GM12878 (cell line): ENCODE results near the gene PSAP. TPM values are rescaled to one million over a fixed set of nuclear protein-coding genes. Genes with fewer than 3 reads are reported as not detected.

ENCODE experiments used
- ATAC-seq: fragments of 200-7000 bp; cut with Tn5 transposase; 3 replicates; pipeline ENCODE4 v1.9.1; 2020; ENCODE audit warnings: mild to moderate bottlenecking, moderate library complexity
- BruUV-seq: library from RNA; stranded (reverse); fragments of 400-500 nt; replicated peaks from 2 replicates; lab custom pipeline; 2021; lab: Mats Ljungman, UMichigan
- CTCF ChIA-PET: fragments of 300-600 bp; sonication (Branson Sonifier 250); formaldehyde crosslinking; extraction: SDS; loops from one replicate; lab custom pipeline; 2021; ENCODE audit warnings: inconsistent platforms; lab: Yijun Ruan, JAX
- POLR2A ChIA-PET: fragments of 350-600 bp; formaldehyde crosslinking; extraction: SDS; loops from one replicate; lab custom pipeline; 2021; ENCODE audit warnings: inconsistent platforms; lab: Charles Lee
- RAD21 ChIA-PET: fragments of 300-600 bp; sonication (Branson Sonifier 250); formaldehyde crosslinking; loops from one replicate; lab custom pipeline; 2023; ENCODE audit warnings: antibody characterized with exemption; ENCODE audit not compliant: unreplicated experiment; lab: Charles Lee
- SMC1A ChIA-PET: fragments of 300-600 bp; sonication (Branson Sonifier 250); formaldehyde crosslinking; loops from one replicate; lab custom pipeline; 2023; ENCODE audit not compliant: unreplicated experiment, uncharacterized antibody; lab: Charles Lee
- DNase-seq: peaks from one replicate; pipeline ENCODE4 v3.0.0-alpha.2; 2011; ENCODE audit warnings: low read depth, low spot score
- FAIRE-seq: peaks from 3 replicates; lab custom pipeline; 2011; peaks lifted over from hg19 to GRCh38; lab: Jason Lieb, UNC
- H2AFZ ChIP-seq: 2 replicates; pipeline ENCODE4 v1.6.0; 2011; ENCODE audit warnings: low read depth, low read length, control low read depth; ENCODE audit not compliant: control insufficient read depth
- H3K27ac ChIP-seq: 2 replicates; pipeline ENCODE4 v1.5.1; 2011; ENCODE audit warnings: control low read depth; ENCODE audit not compliant: control insufficient read depth, insufficient read depth
- H3K27me3 ChIP-seq, 2 experiments: replicated peaks in 1 of 2; 2 replicates each; pipeline versions ENCODE4 v1.6.0 to v1.6.1; 2011; ENCODE audit warnings: low read length in 1 of 2; ENCODE audit not compliant: control insufficient read depth in 2 of 2, insufficient read depth in 2 of 2
- H3K36me3 ChIP-seq, 2 experiments: 2 replicates each; pipeline ENCODE4 v1.5.1; 2011; ENCODE audit warnings: low read length in 1 of 2; ENCODE audit not compliant: control insufficient read depth in 2 of 2, insufficient read depth in 2 of 2
- H3K4me1 ChIP-seq: 2 replicates; pipeline ENCODE4 v1.6.1; 2011; ENCODE audit warnings: mild to moderate bottlenecking, low read length, moderate library complexity, mixed read lengths; ENCODE audit not compliant: control insufficient read depth, insufficient read depth
- H3K4me2 ChIP-seq: 2 replicates; pipeline ENCODE4 v1.6.0; 2011; ENCODE audit warnings: control low read depth; ENCODE audit not compliant: control insufficient read depth, insufficient read depth
- H3K4me3 ChIP-seq: fragments of 200-600 bp; sonication (generic); 2 replicates; pipeline ENCODE4 v1.5.1; 2016
- H3K79me2 ChIP-seq: 2 replicates; pipeline ENCODE4 v1.6.0; 2011; ENCODE audit warnings: low read length; ENCODE audit not compliant: control insufficient read depth, insufficient read depth
- H3K9ac ChIP-seq: 2 replicates; pipeline ENCODE4 v1.8.0; 2011; ENCODE audit warnings: low read length, control low read depth, mixed read lengths; ENCODE audit not compliant: control insufficient read depth, insufficient read depth
- H3K9me3 ChIP-seq: replicated peaks from 3 replicates; pipeline ENCODE4 v1.5.1; 2011; ENCODE audit warnings: mild to moderate bottlenecking, low read length; ENCODE audit not compliant: control insufficient read depth, insufficient read depth
- H4K20me1 ChIP-seq: 2 replicates; pipeline ENCODE4 v1.6.0; 2011; ENCODE audit not compliant: control insufficient read depth, insufficient read depth
- CBX5 ChIP-seq: sonication (generic); IDR thresholded peaks from 2 replicates; pipeline ENCODE4 v1.6.1; 2016; ENCODE audit warnings: low read depth, moderate library complexity, mild to moderate bottlenecking, inconsistent platforms
- JUNB ChIP-seq: IDR thresholded peaks from 2 replicates; pipeline ENCODE4 v1.6.1; 2016; ENCODE audit warnings: antibody characterized with exemption, mild to moderate bottlenecking
- JUND ChIP-seq: IDR thresholded peaks from 2 replicates; pipeline ENCODE4 v1.6.1; 2012; ENCODE audit warnings: low read depth, mild to moderate bottlenecking, low read length, improper control_type of control experiment, moderate library complexity
- MTA2 ChIP-seq: fragments of 450-650 bp; IDR thresholded peaks from 2 replicates; pipeline ENCODE4 v1.6.1; 2016; ENCODE audit warnings: low read depth, mild to moderate bottlenecking, moderate library complexity
- MTA3 ChIP-seq: IDR thresholded peaks from 2 replicates; pipeline ENCODE4 v1.6.1; 2012; ENCODE audit warnings: low read length, inconsistent platforms, borderline replicate concordance
- PAX8 ChIP-seq: fragments of 450-650 bp; IDR thresholded peaks from 2 replicates; pipeline ENCODE4 v1.6.1; 2017; ENCODE audit warnings: mild to moderate bottlenecking, moderate library complexity
- POLR2A ChIP-seq: IDR thresholded peaks from 2 replicates; pipeline ENCODE4 v1.6.1; 2011; ENCODE audit warnings: low read depth, mild to moderate bottlenecking, low read length
- ZBED1 ChIP-seq: IDR thresholded peaks from 2 replicates; pipeline ENCODE4 v1.6.1; 2016; ENCODE audit warnings: borderline replicate concordance
- WGBS: methylation state at CpG from one replicate; pipeline ENCODE4 v1.1.6; 2016; ENCODE audit warnings: low lambda C conversion rate; ENCODE audit not compliant: insufficient replicate concordance, insufficient coverage; ENCODE audit errors: missing lambda C conversion rate; 5-methylcytosine and 5-hydroxymethylcytosine counted together
- in situ Hi-C: fragments of 300-500 bp; cut with MboI; formaldehyde crosslinking; loops from 9 replicates; pipeline ENCODE4 v1.14.3; 2018; ENCODE audit warnings: mixed read lengths
- intact Hi-C: fragments of 100-400 bp; cut with micrococcal nuclease; formaldehyde crosslinking; loops from one replicate; pipeline ENCODE4 v1.14.2; 2022; ENCODE audit not compliant: unreplicated experiment
- polyA plus RNA-seq, 11 experiments: library from polyadenylated mRNA; depleted of rRNA in 4 of 11; unstranded in 6 of 11; stranded (reverse) in 5 of 11; fragments of >200 nt; fragmentation: Nextera tagmentation in 4 of 11; fragmentation: Illumina TruSeq in 1 of 11; extraction: Ambion mirVana in 4 of 11; extraction: Trizol in 1 of 11; gene quantifications; 1 replicate in 1 of 11; 2 replicates in 10 of 11; pipeline versions ENCODE4 v1.2.1 to v1.2.3, GENCODE V29; 2011 to 2016; ENCODE audit warnings: inconsistent platforms in 2 of 11, missing spikeins in 2 of 11, low read depth in 1 of 11
- total RNA-seq, 4 experiments: library from RNA; depleted of rRNA in 3 of 4; stranded (reverse); fragments of >200 nt in 3 of 4; fragmentation: Illumina TruSeq in 1 of 4; extraction: Trizol in 1 of 4; gene quantifications; 2 replicates each; pipeline versions ENCODE4 v1.2.1 to v1.2.3, GENCODE V29; 2013 to 2021
- TF ChIP-seq, protein P1 (sequence below), 3 experiments: IDR thresholded peaks in 2 of 3; conservative IDR thresholded peaks in 1 of 3; 2 replicates each; pipeline ENCODE4 v1.5.1; 2011; ENCODE audit warnings: low read depth in 3 of 3, low read length in 3 of 3, mild to moderate bottlenecking in 3 of 3, control low read depth in 2 of 3, moderate library complexity in 2 of 3, inconsistent platforms in 1 of 3, mixed read lengths in 1 of 3; ENCODE audit not compliant: control insufficient read depth in 2 of 3, insufficient read depth in 1 of 3; ENCODE audit errors: extremely low read depth in 1 of 3
- TF ChIP-seq, protein P2 (sequence below): fragments of 450-650 bp; IDR thresholded peaks from 2 replicates; pipeline ENCODE4 v1.6.1; 2017; ENCODE audit warnings: mild to moderate bottlenecking

PSAP gene
- total and polyA plus RNA-seq, 10 of the 15 experiments (the other 5 are each of a cell fraction or from before 2014, with no cell fraction given): 178 to 336 (median 286) TPM

DNA sequence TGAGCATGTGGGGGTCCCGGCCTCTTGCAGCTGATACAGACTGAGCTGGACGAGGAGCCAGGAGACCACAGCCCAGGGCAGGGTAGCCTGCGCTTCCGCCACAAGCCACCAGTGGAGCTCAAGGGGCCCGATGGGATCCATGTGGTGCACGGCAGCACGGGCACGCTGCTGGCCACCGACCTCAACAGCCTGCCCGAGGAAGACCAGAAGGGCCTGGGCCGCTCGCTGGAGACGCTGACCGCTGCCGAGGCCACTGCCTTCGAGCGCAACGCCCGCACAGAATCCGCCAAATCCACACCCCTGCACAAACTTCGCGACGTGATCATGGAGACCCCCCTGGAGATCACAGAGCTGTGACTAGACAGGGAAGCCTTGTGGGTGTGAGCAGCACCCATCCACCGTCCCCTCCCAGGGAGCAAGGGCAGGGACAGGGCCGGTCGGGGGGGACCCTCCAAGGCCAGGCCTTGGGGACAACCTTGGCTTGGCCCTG is 36.1 kb downstream of the PSAP start:
- ATAC-seq (no peak), DNase-seq (no peak), FAIRE-seq (no peak)
- POLR2A ChIA-PET: no interaction called here
- Histone ChIP-seq H3K9me3 (no peaks in the 10 kb centered on the region), H3K36me3 (peaks cover 5 to 32% of the 10 kb centered on the region in 2 experiments; a peak in 3 of 4 replicates), H3K4me2 (no peak overlapping the region), H3K27ac (no peak overlapping the region), H3K9ac (no peak overlapping the region), H3K4me1 (peaks cover 3% of the 10 kb centered on the region; the same call in 1 of the 2 replicates), H4K20me1 (no peaks in the 10 kb centered on the region), H3K27me3 (no peaks in the 10 kb centered on the region), H3K79me2 (no peaks in the 10 kb centered on the region), H2AFZ (no peak overlapping the region), H3K4me3 (no peak overlapping the region)
- TF ChIP-seq, protein P1, sequence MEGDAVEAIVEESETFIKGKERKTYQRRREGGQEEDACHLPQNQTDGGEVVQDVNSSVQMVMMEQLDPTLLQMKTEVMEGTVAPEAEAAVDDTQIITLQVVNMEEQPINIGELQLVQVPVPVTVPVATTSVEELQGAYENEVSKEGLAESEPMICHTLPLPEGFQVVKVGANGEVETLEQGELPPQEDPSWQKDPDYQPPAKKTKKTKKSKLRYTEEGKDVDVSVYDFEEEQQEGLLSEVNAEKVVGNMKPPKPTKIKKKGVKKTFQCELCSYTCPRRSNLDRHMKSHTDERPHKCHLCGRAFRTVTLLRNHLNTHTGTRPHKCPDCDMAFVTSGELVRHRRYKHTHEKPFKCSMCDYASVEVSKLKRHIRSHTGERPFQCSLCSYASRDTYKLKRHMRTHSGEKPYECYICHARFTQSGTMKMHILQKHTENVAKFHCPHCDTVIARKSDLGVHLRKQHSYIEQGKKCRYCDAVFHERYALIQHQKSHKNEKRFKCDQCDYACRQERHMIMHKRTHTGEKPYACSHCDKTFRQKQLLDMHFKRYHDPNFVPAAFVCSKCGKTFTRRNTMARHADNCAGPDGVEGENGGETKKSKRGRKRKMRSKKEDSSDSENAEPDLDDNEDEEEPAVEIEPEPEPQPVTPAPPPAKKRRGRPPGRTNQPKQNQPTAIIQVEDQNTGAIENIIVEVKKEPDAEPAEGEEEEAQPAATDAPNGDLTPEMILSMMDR (IDR thresholded peaks at IDR 0.05 in 2 of 3, conservative IDR thresholded peaks at IDR 0.05 in 1 of 3; ENCODE audit: control insufficient read depth in 2 of 3, extremely low read depth in 1 of 3, insufficient read depth in 1 of 3, low read depth in 3 of 3, low read length in 3 of 3): 0 out of 6 replicates have a peak, but pooled peaks of 1 of the 3 experiments have one; percentile 15
- TF ChIP-seq MTA3 (no peak), JUND (no peak), ZBED1 (no peak), MTA2 (no peak), CBX5 (no peak), POLR2A (peak; percentile 35), PAX8 (no peak), JUNB (no peak)
- TF ChIP-seq, protein P2, sequence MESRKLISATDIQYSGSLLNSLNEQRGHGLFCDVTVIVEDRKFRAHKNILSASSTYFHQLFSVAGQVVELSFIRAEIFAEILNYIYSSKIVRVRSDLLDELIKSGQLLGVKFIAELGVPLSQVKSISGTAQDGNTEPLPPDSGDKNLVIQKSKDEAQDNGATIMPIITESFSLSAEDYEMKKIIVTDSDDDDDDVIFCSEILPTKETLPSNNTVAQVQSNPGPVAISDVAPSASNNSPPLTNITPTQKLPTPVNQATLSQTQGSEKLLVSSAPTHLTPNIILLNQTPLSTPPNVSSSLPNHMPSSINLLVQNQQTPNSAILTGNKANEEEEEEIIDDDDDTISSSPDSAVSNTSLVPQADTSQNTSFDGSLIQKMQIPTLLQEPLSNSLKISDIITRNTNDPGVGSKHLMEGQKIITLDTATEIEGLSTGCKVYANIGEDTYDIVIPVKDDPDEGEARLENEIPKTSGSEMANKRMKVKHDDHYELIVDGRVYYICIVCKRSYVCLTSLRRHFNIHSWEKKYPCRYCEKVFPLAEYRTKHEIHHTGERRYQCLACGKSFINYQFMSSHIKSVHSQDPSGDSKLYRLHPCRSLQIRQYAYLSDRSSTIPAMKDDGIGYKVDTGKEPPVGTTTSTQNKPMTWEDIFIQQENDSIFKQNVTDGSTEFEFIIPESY: no peak
- in situ Hi-C loops: loop anchor here (5.0 kb wide), 1 partner anchor 503 kb away; no protein-coding TSS in a partner anchor
- BruUV-seq: no TSS peak
- intact Hi-C loops: loop anchor here (5.0 kb wide), 1 partner anchor 108 kb away; no protein-coding TSS in a partner anchor
- CTCF ChIA-PET: interaction anchor here (8.9 kb wide), 1 partner anchor 81 kb away, joined by 46 read pairs; no protein-coding TSS in a partner anchor
- 91% methylated on average over 25 of the region's 26 CpGs for WGBS
- RAD21 ChIA-PET: interaction anchor here (2.4 kb wide), 1 partner anchor 81 kb away, joined by 9 read pairs; no protein-coding TSS in a partner anchor
- SMC1A ChIA-PET: interaction anchor here (1.1 to 2.4 kb wide), 2 partner anchors 15 to 81 kb away, joined by 3 to 9 read pairs; no protein-coding TSS in a partner anchor
